K562 (cell line): ENCODE data around the gene VWA7. TPM values are rescaled to one million over a fixed set of nuclear protein-coding genes. Genes with fewer than 3 reads are reported as not detected.
A peak's percentile ranks its signal among the peaks of the same experiment; 100 is the strongest.

ENCODE experiments used
- DLX4 ChIP-seq: fragments of 250-450 bp; sonication (Bioruptor Pico); IDR thresholded peaks from 2 replicates; pipeline ENCODE4 v1.6.1; 2021; ENCODE audit warnings: mild to moderate bottlenecking
- MCM7 ChIP-seq, 2 experiments: fragments of 450-650 bp; IDR thresholded peaks; 2 replicates each; pipeline ENCODE4 v1.6.1; 2016 to 2018
- MEF2A ChIP-seq: IDR thresholded peaks from 2 replicates; pipeline ENCODE4 v1.6.1; 2011; ENCODE audit warnings: low read depth, mild to moderate bottlenecking, low read length, moderate library complexity; ENCODE audit not compliant: control insufficient read depth
- MIER1 ChIP-seq: fragments of 450-650 bp; IDR thresholded peaks from 2 replicates; pipeline ENCODE4 v1.6.1; 2016; ENCODE audit warnings: antibody characterized with exemption, mild to moderate bottlenecking, low read depth
- NONO ChIP-seq, 2 experiments: fragments of 200-400 bp in 1 of 2; fragments of 450-650 bp in 1 of 2; formaldehyde crosslinking in 1 of 2; IDR thresholded peaks; 2 replicates each; pipeline ENCODE4 v1.6.1; 2017; ENCODE audit warnings: low read depth in 2 of 2, mild to moderate bottlenecking in 2 of 2, moderate library complexity in 2 of 2, low read length in 1 of 2
- PURB ChIP-seq: sonication (generic); formaldehyde crosslinking; IDR thresholded peaks from 2 replicates; pipeline ENCODE4 v1.9.0; 2021; ENCODE audit warnings: low read depth, mild to moderate bottlenecking, missing genetic modification reagents
- RBM39 ChIP-seq: fragments of 200-400 bp; formaldehyde crosslinking; optimal IDR thresholded peaks from 2 replicates; pipeline ENCODE3; 2018; ENCODE audit warnings: low read depth, low read length
- SAFB ChIP-seq: fragments of 200-400 bp; formaldehyde crosslinking; IDR thresholded peaks from 2 replicates; pipeline ENCODE4 v1.6.1; 2017; ENCODE audit warnings: low read depth, low read length, borderline replicate concordance
- SMARCC2 ChIP-seq: fragments of 450-650 bp; IDR thresholded peaks from 2 replicates; pipeline ENCODE4 v1.6.1; 2017; ENCODE audit warnings: antibody characterized with exemption, moderate library complexity, mild to moderate bottlenecking, low read depth
- SP1 ChIP-seq: sonication (generic); formaldehyde crosslinking; IDR thresholded peaks from 2 replicates; pipeline ENCODE4 v1.8.1; 2022; ENCODE audit warnings: mild to moderate bottlenecking, missing genetic modification reagents
- STAT5B ChIP-seq: fragments of 250-450 bp; sonication (Bioruptor Pico); IDR thresholded peaks from 2 replicates; pipeline ENCODE4 v1.8.0; 2021; ENCODE audit warnings: mild to moderate bottlenecking, inconsistent platforms
- TCFL5 ChIP-seq: fragments of 250-450 bp; sonication (Bioruptor Pico); conservative IDR thresholded peaks from 2 replicates; pipeline ENCODE4 v1.6.1; 2021; ENCODE audit warnings: mild to moderate bottlenecking, moderate library complexity, matching md5 sums
- XRCC3 ChIP-seq: fragments of 450-650 bp; IDR thresholded peaks from 2 replicates; pipeline ENCODE4 v1.6.1; 2017; ENCODE audit warnings: mild to moderate bottlenecking, moderate library complexity
- ZBTB7A ChIP-seq: IDR thresholded peaks from 2 replicates; pipeline ENCODE4 v1.6.1; 2011; ENCODE audit warnings: low read depth, mild to moderate bottlenecking, low read length, moderate library complexity, borderline replicate concordance; ENCODE audit not compliant: control insufficient read depth
- ZNF143 ChIP-seq: sonication (generic); formaldehyde crosslinking; IDR thresholded peaks from 2 replicates; pipeline ENCODE4 v1.9.0; 2022; ENCODE audit warnings: mild to moderate bottlenecking, missing genetic modification reagents
- ZNF146 ChIP-seq: IDR thresholded peaks from one replicate; pipeline ENCODE4 v1.6.1; 2018; ENCODE audit warnings: missing compliant biosample characterization; ENCODE audit not compliant: unreplicated experiment
- ZNF644 ChIP-seq: fragments of 200-800 bp; sonication (Bioruptor generic); IDR thresholded peaks from 2 replicates; pipeline ENCODE4 v1.6.1; 2016; ENCODE audit warnings: low read depth, missing genetic modification characterization, missing compliant biosample characterization
- ZNF695 ChIP-seq: fragments of 450-650 bp; formaldehyde crosslinking; IDR thresholded peaks from 2 replicates; pipeline ENCODE4 v1.4.0; 2020; ENCODE audit warnings: mild to moderate bottlenecking, moderate library complexity
- polyA plus RNA-seq, 8 experiments: library from polyadenylated mRNA; depleted of rRNA in 4 of 8; stranded (reverse) in 5 of 8; unstranded in 3 of 8; fragments of >200 nt; fragmentation: Nextera tagmentation in 2 of 8; fragmentation: Illumina TruSeq in 1 of 8; extraction: Ambion mirVana in 2 of 8; extraction: Trizol in 1 of 8; gene quantifications; 2 replicates each; pipeline versions ENCODE4 v1.2.1 to v1.2.3, GENCODE V29; 2011 to 2014; ENCODE audit warnings: inconsistent platforms in 1 of 8, missing spikeins in 1 of 8
- total RNA-seq, 7 experiments: library from RNA; depleted of rRNA in 6 of 7; stranded (reverse); fragments of >200 nt in 6 of 7; fragmentation: Illumina TruSeq in 2 of 7; extraction: Trizol in 2 of 7; gene quantifications; 2 replicates each; pipeline versions ENCODE4 v1.2.1 to v1.2.3, GENCODE V29; 2011 to 2021; ENCODE audit warnings: low replicate concordance in 1 of 7
- TF ChIP-seq, protein P1 (sequence below): sonication (generic); formaldehyde crosslinking; IDR thresholded peaks from 2 replicates; pipeline ENCODE4 v1.8.0; 2022; ENCODE audit warnings: mild to moderate bottlenecking, missing genetic modification reagents
- TF ChIP-seq, protein P2 (sequence below): sonication (generic); formaldehyde crosslinking; IDR thresholded peaks from 2 replicates; pipeline ENCODE4 v1.8.0; 2023; ENCODE audit warnings: missing genetic modification reagents, mild to moderate bottlenecking, borderline replicate concordance
- TF ChIP-seq, protein P3 (sequence below): fragments of 450-650 bp; formaldehyde crosslinking; IDR thresholded peaks from 2 replicates; pipeline ENCODE4 v1.4.0; 2020; ENCODE audit warnings: mild to moderate bottlenecking, moderate library complexity

VWA7 gene
- total and polyA plus RNA-seq, 9 of the 15 experiments (the other 6 are each of a cell fraction or from before 2014, with no cell fraction given) = 0.18 to 2.9 (median 0.95) TPM

DNA sequence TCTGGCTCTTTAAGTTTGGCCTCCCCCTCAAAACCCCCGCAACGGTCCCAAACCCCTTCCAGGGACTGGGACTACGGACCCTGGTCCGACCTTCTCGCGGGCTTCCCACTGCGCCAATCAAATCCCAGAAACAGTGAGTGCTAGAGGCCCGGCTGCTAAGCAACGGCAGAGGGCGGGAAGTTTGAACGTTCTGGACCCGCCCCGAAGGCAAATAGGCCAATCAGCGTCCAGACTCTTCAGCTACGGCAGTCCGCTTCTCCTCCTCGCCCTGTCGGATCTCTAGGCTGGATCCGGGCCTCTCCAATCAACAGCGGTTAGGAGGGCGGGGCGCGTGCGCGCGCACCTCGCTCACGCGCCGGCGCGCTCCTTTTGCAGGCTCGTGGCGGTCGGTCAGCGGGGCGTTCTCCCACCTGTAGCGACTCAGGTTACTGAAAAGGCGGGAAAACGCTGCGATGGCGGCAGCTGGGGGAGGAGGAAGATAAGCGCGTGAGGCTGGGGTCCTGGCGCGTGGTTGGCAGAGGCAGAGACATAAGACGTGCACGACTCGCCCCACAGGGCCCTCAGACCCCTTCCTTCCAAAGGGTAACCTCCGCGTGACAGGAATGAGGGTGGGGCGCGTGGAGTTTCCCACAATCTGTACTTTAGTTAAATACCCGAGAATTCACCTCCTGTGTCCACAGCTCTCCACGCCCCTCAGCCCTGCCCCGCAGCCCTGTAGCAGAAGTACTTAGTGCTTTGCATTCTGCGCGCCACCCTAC, 37.3 kb downstream of the VWA7 start, which contains the start of gene MSH5 (continued):
- TF ChIP-seq NONO (IDR thresholded peaks at IDR 0.05; ENCODE audit: low read depth in 2 of 2, low read length in 1 of 2) (no peak), SP1 (peak; percentile 100), MCM7 (IDR thresholded peaks at IDR 0.05) (no peak), MIER1 (no peak), ZBTB7A (no peak), DLX4 (CRISPR knock-in tag) (no peak), ZNF644 (no peak), XRCC3 (no peak), PURB (CRISPR knock-in tag) (no peak), TCFL5 (CRISPR knock-in tag) (no peak), SAFB (peak; percentile 39; the same call in 1 of the 2 replicates), ZNF695 (peak; percentile 86; the same call in 1 of the 2 replicates), RBM39 (peak; percentile 93), MEF2A (no peak), ZNF143 (CRISPR knock-in tag) (peak; percentile 65), ZNF146 (CRISPR knock-in tag) (no peak), SMARCC2 (no peak), STAT5B (CRISPR knock-in tag) (no peak)
- TF ChIP-seq, protein P1, sequence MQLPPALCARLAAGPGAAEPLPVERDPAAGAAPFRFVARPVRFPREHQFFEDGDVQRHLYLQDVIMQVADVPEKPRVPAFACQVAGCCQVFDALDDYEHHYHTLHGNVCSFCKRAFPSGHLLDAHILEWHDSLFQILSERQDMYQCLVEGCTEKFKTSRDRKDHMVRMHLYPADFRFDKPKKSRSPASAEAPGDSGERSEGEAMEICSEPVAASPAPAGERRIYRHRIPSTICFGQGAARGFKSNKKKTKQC (CRISPR knock-in tag) = no peak
- TF ChIP-seq, protein P2, sequence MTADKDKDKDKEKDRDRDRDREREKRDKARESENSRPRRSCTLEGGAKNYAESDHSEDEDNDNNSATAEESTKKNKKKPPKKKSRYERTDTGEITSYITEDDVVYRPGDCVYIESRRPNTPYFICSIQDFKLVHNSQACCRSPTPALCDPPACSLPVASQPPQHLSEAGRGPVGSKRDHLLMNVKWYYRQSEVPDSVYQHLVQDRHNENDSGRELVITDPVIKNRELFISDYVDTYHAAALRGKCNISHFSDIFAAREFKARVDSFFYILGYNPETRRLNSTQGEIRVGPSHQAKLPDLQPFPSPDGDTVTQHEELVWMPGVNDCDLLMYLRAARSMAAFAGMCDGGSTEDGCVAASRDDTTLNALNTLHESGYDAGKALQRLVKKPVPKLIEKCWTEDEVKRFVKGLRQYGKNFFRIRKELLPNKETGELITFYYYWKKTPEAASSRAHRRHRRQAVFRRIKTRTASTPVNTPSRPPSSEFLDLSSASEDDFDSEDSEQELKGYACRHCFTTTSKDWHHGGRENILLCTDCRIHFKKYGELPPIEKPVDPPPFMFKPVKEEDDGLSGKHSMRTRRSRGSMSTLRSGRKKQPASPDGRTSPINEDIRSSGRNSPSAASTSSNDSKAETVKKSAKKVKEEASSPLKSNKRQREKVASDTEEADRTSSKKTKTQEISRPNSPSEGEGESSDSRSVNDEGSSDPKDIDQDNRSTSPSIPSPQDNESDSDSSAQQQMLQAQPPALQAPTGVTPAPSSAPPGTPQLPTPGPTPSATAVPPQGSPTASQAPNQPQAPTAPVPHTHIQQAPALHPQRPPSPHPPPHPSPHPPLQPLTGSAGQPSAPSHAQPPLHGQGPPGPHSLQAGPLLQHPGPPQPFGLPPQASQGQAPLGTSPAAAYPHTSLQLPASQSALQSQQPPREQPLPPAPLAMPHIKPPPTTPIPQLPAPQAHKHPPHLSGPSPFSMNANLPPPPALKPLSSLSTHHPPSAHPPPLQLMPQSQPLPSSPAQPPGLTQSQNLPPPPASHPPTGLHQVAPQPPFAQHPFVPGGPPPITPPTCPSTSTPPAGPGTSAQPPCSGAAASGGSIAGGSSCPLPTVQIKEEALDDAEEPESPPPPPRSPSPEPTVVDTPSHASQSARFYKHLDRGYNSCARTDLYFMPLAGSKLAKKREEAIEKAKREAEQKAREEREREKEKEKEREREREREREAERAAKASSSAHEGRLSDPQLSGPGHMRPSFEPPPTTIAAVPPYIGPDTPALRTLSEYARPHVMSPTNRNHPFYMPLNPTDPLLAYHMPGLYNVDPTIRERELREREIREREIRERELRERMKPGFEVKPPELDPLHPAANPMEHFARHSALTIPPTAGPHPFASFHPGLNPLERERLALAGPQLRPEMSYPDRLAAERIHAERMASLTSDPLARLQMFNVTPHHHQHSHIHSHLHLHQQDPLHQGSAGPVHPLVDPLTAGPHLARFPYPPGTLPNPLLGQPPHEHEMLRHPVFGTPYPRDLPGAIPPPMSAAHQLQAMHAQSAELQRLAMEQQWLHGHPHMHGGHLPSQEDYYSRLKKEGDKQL (CRISPR knock-in tag) = no peak
- TF ChIP-seq, protein P3, sequence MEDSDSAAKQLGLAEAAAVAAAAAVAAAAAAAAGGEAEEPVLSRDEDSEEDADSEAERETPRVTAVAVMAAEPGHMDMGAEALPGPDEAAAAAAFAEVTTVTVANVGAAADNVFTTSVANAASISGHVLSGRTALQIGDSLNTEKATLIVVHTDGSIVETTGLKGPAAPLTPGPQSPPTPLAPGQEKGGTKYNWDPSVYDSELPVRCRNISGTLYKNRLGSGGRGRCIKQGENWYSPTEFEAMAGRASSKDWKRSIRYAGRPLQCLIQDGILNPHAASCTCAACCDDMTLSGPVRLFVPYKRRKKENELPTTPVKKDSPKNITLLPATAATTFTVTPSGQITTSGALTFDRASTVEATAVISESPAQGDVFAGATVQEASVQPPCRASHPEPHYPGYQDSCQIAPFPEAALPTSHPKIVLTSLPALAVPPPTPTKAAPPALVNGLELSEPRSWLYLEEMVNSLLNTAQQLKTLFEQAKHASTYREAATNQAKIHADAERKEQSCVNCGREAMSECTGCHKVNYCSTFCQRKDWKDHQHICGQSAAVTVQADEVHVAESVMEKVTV = no peak
